ENCODE results near the gene MON2.
"Not testable (repeated sequence)": the region's sequence is repeated elsewhere in the genome, so short reads cannot be mapped to it uniquely, and the experiment has no call there.

Gene MON2, protein sequence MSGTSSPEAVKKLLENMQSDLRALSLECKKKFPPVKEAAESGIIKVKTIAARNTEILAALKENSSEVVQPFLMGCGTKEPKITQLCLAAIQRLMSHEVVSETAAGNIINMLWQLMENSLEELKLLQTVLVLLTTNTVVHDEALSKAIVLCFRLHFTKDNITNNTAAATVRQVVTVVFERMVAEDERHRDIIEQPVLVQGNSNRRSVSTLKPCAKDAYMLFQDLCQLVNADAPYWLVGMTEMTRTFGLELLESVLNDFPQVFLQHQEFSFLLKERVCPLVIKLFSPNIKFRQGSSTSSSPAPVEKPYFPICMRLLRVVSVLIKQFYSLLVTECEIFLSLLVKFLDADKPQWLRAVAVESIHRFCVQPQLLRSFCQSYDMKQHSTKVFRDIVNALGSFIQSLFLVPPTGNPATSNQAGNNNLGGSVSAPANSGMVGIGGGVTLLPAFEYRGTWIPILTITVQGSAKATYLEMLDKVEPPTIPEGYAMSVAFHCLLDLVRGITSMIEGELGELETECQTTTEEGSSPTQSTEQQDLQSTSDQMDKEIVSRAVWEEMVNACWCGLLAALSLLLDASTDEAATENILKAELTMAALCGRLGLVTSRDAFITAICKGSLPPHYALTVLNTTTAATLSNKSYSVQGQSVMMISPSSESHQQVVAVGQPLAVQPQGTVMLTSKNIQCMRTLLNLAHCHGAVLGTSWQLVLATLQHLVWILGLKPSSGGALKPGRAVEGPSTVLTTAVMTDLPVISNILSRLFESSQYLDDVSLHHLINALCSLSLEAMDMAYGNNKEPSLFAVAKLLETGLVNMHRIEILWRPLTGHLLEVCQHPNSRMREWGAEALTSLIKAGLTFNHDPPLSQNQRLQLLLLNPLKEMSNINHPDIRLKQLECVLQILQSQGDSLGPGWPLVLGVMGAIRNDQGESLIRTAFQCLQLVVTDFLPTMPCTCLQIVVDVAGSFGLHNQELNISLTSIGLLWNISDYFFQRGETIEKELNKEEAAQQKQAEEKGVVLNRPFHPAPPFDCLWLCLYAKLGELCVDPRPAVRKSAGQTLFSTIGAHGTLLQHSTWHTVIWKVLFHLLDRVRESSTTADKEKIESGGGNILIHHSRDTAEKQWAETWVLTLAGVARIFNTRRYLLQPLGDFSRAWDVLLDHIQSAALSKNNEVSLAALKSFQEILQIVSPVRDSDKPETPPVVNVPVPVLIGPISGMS (N-terminal part only)

DNA sequence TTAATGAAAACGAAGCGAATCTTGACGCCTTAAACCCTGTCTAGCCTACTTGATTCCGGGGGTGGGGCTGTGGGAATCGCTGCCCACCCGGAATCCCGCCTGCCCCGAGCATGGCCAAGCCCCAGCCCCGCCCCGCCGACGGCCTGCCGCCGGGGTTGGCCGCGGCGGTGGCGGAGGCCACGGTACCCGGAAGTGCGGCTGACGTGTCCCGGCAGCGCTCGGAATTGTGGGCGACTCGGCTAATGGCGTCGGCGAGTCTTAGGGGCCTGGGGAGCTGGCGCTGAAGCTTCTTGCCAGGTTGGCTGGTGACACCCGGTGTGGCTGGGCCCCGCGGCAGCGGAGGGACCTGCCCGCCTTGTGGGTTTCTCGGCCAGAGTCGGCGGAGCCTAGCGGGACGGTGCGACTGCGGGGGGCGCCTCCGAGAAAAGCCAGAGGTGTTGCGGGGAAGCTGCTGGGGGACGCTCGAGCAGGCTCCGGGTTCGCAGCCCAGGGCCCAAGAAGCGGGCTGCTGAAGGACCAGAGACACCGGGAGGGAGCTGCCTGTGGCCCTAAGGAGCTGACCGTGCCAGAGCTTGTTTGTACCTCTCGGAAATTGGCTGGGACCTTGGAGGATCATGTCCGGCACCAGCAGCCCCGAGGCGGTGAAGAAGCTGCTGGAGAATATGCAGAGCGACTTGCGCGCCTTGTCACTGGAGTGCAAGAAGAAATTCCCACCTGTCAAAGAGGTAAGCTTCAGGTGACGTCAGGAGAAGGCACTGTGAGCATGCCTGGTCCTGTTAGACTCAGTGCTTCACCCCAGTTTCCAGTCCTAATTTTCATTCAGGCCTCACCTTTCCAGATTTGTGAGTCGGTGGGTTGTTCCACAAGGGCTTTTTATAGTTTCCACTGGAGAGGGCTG, at the start of gene MON2:
MON2 (plus strand) TSS at position 233 of the 898 bp plus-strand sequence; CDS start at position 615, 382 bp downstream.
- no peaks in the 10 kb centered on the region for H3K27me3 ChIP-seq (ENCODE audit: control insufficient read depth, insufficient read depth, low read length)
- H3K9ac ChIP-seq (ENCODE audit: low read length): peak within 1 kb of the TSS; percentile 69
- peaks cover 8% of the 10 kb centered on the region for H3K4me1 ChIP-seq (ENCODE audit: control insufficient read depth, insufficient read depth, low read length)
- H3K36me3 ChIP-seq (ENCODE audit: control insufficient read depth, insufficient read depth, low read length): no peaks in the 10 kb centered on the region
- H3K27ac ChIP-seq (ENCODE audit: low read depth, low read length): peak within 1 kb of the TSS; percentile 88
- peak within 1 kb of the TSS; percentile 96 for H3K4me3 ChIP-seq (ENCODE audit: low read length)

DNA sequence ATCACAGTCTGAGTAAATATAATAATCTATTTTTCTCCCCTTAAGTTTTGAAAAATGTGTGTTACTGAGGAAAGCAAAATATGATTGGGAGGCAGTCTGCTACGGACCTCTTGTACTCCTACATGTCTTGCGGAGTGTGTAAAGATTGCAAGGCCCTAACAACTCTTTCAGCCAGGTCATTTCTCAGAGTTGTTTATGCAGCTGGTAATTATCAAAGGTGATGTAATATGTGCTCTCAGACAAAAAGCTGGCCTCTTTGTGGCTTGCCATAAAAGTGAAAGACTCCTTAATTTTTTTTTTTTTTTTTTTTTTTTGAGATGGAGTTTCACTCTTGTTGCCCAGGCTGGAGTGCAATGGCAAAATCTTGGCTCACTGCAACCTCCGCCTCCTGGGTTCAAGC, 40.5 kb upstream of the MON2 start:
- Histone ChIP-seq H3K9ac (ENCODE audit: low read length) (no peak overlapping the region), H3K27me3 (ENCODE audit: control insufficient read depth, insufficient read depth, low read length) (no peaks in the 10 kb centered on the region), H3K4me1 (ENCODE audit: control insufficient read depth, insufficient read depth, low read length) (no peaks in the 10 kb centered on the region), H3K36me3 (ENCODE audit: control insufficient read depth, insufficient read depth, low read length) (no peaks in the 10 kb centered on the region), H3K27ac (ENCODE audit: low read depth, low read length) (no peak overlapping the region), H3K4me3 (ENCODE audit: low read length) (no peak overlapping the region)

DNA sequence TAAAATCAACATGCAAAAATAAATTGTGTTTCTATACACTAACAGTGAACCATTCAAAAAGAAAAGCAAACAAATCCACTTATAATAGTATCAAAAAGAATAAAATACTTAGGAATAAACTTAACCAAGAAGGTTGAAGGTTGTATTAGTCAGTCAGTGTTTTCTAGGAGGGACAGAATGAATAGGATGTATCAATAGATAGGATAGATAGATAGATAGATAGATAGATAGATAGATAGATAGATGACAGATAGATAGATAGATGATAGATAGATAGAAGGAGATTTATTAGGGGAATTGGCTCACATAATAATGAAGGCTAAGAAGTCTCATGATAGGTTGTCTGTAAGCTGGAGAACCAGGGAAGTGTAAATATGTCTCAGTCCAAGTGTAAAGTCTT, 37.2 kb upstream of the MON2 start:
- no peaks in the 10 kb centered on the region for H3K27me3 ChIP-seq (ENCODE audit: control insufficient read depth, insufficient read depth, low read length)

DNA sequence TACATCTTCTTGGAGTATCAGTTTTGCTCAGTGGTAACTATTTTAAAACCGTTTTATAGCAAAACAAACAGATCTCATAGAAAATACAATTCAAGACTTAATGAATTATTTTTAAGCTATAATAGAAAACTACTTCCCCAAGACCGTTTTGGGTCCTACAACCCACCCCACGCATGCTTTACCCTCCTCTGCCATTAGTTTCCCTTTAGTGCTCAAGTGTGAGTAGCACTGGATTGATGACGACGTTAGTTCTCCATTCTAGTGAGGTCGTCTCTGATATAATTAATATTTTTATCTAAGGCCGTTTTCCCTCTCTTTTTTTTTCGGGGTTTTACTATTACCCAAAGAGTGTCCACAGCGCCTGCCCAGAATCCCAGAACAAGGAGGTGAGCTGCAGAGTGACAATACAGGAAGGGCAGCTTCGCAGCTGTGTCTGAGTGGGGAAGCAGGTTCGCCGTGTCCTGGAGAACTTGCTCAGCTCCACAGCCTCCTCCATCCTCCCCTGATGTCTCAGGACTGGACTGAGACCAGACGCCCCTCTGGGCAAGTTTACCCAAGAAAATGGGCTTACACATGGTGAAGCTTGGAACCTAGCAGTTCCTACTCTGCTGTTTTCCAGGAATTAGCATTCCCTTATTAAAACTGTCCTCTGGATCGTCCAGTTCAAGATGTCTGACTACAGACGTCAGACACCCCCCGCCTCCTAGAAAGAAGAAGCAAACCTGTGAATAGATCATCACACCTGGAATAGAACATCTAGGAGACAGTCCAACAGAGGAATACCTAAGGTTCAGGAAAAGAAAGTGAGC, 31.9 kb upstream of the MON2 start:
- peak overlapping the region; percentile 65 for H3K4me3 ChIP-seq (ENCODE audit: low read length)
- no peaks in the 10 kb centered on the region for H3K27me3 ChIP-seq (ENCODE audit: control insufficient read depth, insufficient read depth, low read length)
- H3K27ac ChIP-seq (ENCODE audit: low read depth, low read length): no peak overlapping the region
- no peaks in the 10 kb centered on the region for H3K4me1 ChIP-seq (ENCODE audit: control insufficient read depth, insufficient read depth, low read length)
- H3K36me3 ChIP-seq (ENCODE audit: control insufficient read depth, insufficient read depth, low read length): no peaks in the 10 kb centered on the region
- H3K9ac ChIP-seq (ENCODE audit: low read length): no peak overlapping the region

More for the DNA sequence above, 37.2 kb upstream of the MON2 start:
- Histone ChIP-seq H3K9ac (ENCODE audit: low read length) (no peak overlapping the region), H3K27ac (ENCODE audit: low read depth, low read length) (no peak overlapping the region), H3K36me3 (ENCODE audit: control insufficient read depth, insufficient read depth, low read length) (no peaks in the 10 kb centered on the region), H3K4me3 (ENCODE audit: low read length) (no peak overlapping the region), H3K4me1 (ENCODE audit: control insufficient read depth, insufficient read depth, low read length) (no peaks in the 10 kb centered on the region)

DNA sequence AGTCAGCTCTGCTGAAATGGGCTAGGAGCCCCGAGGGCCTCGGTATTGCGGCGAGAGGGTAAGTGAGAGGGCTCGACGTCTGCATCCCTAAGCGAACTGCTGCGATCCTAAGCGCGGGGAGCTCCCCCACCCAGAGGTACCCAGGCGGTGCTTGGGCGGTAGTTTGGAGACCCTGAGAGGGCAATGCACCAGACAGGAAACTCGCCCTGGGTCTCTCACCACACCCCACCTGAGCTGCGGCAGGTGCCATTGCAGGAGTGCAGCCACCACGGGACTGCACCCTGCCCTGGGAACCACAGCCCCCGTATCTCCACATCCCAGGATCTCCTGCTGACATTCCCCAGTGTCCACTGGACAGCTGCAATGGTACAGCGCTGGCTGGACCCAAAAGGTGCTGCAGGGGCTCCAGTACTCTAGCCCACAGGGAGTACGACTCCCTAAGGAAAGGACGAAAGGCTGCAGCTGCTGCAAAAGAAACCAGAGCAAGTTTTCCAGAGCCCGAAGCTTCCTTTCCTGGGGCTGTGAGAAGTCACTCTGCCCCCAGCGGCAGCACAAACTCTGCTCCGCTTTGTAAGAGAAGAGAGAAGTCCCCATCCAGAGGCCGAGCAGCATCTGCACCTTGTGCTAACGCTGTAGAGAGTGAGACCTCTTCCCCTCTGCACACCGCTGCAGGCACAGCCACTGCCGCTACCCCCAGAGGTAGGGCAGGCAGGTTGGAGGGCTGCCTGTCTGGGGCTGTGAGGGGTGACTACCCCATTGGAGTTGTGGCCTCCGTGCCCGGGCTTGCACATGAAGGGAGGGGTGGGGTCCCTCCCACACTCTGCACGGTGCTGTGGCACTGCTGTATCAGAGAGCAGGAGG, 31.1 kb upstream of the MON2 start:
- H3K9ac ChIP-seq (ENCODE audit: low read length): no peak overlapping the region
- H3K27ac ChIP-seq (ENCODE audit: low read depth, low read length): no peak overlapping the region
- H3K4me1 ChIP-seq (ENCODE audit: control insufficient read depth, insufficient read depth, low read length): no peaks in the 10 kb centered on the region
- H3K27me3 ChIP-seq (ENCODE audit: control insufficient read depth, insufficient read depth, low read length): no peaks in the 10 kb centered on the region
- H3K4me3 ChIP-seq (ENCODE audit: low read length): peak overlapping the region; percentile 65
- H3K36me3 ChIP-seq (ENCODE audit: control insufficient read depth, insufficient read depth, low read length): no peaks in the 10 kb centered on the region

DNA sequence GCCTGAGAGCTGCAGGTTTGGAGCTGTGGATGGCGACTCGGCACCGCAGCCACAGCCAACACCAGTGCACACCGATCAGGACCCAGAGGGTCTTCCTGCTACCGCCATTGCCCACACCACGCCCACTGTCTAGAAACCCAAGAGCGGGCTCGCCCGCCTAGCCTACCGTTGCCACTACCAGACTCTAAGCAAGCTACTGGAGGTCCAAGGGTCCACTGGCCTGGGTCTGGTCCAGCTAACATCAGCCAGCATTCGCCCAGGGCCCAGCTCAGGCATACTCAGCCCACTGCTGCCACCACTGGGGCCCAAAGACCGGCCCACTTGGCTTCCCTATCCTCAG, 30.5 kb upstream of the MON2 start:
- no peak overlapping the region for H3K27ac ChIP-seq (ENCODE audit: low read depth, low read length)
- H3K36me3 ChIP-seq (ENCODE audit: control insufficient read depth, insufficient read depth, low read length): no peaks in the 10 kb centered on the region
- H3K4me1 ChIP-seq (ENCODE audit: control insufficient read depth, insufficient read depth, low read length): no peaks in the 10 kb centered on the region
- peak overlapping the region; percentile 65 for H3K4me3 ChIP-seq (ENCODE audit: low read length)
- no peaks in the 10 kb centered on the region for H3K27me3 ChIP-seq (ENCODE audit: control insufficient read depth, insufficient read depth, low read length)
- H3K9ac ChIP-seq (ENCODE audit: low read length): no peak overlapping the region

DNA sequence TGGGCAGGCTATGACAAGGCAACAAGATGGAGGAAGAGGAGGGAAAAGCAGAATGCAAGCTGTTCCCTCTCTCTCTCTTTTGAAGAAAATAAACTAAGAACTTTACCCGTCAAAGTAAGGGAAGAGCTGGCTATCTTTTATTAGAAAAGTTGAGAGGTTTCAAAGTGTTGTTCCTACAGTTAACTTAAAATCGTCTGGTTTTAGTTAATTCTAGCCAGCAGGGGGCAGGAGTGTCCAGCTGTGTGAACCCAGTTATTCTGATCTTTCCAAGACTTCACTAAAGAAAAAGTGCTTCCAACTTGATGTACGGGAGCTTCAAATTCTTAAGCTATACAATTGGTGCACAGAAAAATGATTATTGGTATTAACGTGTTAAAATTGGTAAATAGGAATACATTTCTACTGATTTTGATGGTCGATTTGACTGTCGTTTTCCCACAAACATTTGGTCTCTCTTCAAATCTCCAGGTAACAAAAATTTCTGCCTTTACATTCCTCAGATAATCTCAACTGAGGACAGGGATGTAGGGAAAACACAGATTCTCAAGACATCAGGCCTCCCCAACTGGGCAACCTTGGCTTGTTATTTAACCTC, 28.4 kb upstream of the MON2 start:
- H3K9ac ChIP-seq (ENCODE audit: low read length): no peak overlapping the region
- H3K27ac ChIP-seq (ENCODE audit: low read depth, low read length): no peak overlapping the region

DNA sequence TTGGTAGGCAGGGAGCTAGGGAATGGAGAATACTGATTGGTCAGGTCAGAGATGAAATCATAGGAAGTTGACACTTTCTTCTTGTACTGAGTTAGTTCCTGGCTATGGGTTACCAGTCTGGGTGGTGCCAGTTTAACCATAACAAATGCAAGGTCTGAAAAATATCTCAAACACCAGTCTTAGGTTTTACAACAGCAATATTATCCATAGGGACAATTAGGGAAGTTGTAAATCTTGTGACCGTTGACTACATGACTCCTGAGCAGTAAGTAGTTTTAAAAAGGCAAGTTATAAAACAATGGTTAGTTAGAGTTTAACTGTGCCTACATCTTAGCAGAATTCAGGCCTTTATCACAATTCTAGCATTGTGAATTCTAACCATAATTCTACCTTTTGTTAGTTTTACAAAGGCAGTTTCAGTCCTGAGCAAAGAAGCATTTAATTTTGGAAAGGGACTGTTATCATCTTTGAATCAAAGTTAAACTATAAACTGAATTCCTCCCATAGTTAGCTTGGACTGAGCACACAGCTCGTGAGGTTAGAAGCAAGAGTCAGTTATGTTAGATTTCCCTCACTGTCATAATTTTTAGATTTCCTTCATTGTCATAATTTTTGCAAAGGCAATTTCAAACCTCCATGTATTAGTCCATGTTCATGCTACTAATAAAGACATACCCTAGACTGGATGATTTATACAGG, 19.7 kb upstream of the MON2 start:
- H3K4me3 ChIP-seq (ENCODE audit: low read length): no peak overlapping the region
- no peaks in the 10 kb centered on the region for H3K4me1 ChIP-seq (ENCODE audit: control insufficient read depth, insufficient read depth, low read length)
- no peak overlapping the region for H3K9ac ChIP-seq (ENCODE audit: low read length)
- no peak overlapping the region for H3K27ac ChIP-seq (ENCODE audit: low read depth, low read length)
- H3K27me3 ChIP-seq (ENCODE audit: control insufficient read depth, insufficient read depth, low read length): no peaks in the 10 kb centered on the region
- H3K36me3 ChIP-seq (ENCODE audit: control insufficient read depth, insufficient read depth, low read length): no peaks in the 10 kb centered on the region

More for the DNA sequence above, 28.4 kb upstream of the MON2 start:
- Histone ChIP-seq H3K27me3 (ENCODE audit: control insufficient read depth, insufficient read depth, low read length) (no peaks in the 10 kb centered on the region), H3K4me1 (ENCODE audit: control insufficient read depth, insufficient read depth, low read length) (no peaks in the 10 kb centered on the region), H3K36me3 (ENCODE audit: control insufficient read depth, insufficient read depth, low read length) (no peaks in the 10 kb centered on the region), H3K4me3 (ENCODE audit: low read length) (no peak overlapping the region)

DNA sequence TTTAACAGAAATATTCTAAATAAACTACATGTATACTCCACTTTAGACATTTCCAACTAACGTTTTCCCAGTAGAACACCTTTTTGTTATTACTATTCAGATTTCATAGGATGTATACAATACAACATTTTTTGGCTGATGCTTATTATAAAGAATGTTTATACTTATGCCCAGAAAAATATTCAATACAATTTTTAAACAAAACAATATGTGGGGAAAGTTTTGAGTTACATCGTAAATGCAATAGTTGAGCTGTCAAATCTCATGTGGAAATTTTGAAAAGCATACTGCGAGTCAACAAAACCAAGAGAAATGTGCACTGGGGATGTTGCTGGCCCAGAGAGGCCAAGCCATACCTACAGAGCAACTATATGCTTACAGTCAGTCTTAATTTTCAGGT, 18.2 kb upstream of the MON2 start:
- Histone ChIP-seq H3K27ac (ENCODE audit: low read depth, low read length) (no peak overlapping the region), H3K9ac (ENCODE audit: low read length) (no peak overlapping the region), H3K27me3 (ENCODE audit: control insufficient read depth, insufficient read depth, low read length) (no peaks in the 10 kb centered on the region), H3K36me3 (ENCODE audit: control insufficient read depth, insufficient read depth, low read length) (no peaks in the 10 kb centered on the region), H3K4me1 (ENCODE audit: control insufficient read depth, insufficient read depth, low read length) (no peaks in the 10 kb centered on the region), H3K4me3 (ENCODE audit: low read length) (no peak overlapping the region)

DNA sequence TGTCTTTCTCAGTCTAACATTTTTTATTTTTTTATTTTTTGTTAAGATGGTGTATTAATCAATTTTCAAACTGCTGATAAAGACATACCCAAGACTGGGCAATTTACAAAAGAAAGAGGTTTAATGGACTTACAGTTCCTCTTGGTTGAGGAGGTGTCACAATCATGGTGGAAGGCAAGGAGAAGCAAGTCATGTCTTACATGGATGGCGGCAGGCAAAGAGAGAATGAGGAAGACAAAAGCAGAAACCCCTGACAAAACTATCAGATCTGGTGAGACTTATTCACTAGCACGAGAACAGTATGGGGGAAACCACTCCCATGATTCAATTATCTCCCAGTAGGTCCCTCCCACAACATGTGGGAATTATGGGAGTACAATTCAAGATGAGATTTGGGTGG, 11.2 kb upstream of the MON2 start:
- not testable (repeated sequence) for H3K36me3 ChIP-seq (ENCODE audit: control insufficient read depth, insufficient read depth, low read length); H3K27ac ChIP-seq (ENCODE audit: low read depth, low read length); H3K4me1 ChIP-seq (ENCODE audit: control insufficient read depth, insufficient read depth, low read length); H3K4me3 ChIP-seq (ENCODE audit: low read length); H3K27me3 ChIP-seq (ENCODE audit: control insufficient read depth, insufficient read depth, low read length); H3K9ac ChIP-seq (ENCODE audit: low read length)
